ENCODE measurements around the gene SPEM3. TPM values are rescaled to one million over a fixed set of nuclear protein-coding genes. Genes with fewer than 3 reads are reported as not detected.

SPEM3 gene
- total and polyA plus RNA-seq, 2 of the 13 experiments (the other 11 are each of a cell fraction or from before 2014, with no cell fraction given) = not detected

DNA sequence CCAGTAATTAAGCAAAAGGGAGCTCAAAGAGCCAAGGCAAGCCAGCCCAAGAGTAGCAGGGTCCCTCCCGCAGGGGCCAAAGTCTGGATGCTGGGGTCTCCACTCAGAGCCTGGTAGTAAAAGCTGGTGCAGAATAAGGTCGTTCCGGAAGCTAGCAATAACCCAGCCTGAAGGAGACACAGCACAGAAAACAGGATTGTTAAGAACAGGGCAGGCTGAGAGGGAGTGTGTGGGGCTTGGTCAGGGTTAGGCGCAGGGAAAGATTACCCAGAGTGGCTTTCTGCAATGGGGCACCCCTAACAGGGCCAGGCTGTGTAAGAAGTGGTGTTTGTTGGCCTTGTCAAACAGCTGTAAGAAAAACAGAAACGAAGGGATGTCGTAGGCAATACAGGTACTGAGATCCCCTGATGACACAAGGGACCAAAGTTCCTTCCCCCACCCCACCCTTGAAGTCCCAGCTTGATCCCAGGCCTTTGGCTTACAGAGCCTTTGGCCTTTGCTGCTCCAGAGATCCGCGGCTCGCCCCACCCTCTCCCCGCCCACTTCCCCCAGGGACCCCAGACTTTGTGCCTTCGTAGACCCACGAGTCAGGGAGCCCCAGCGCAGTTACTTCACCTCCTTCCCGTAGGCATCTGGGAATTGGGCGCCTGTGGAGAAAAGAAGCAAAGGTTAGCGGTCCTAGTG is 25.5 kb upstream of the SPEM3 start (continued):
- TF ChIP-seq TBX2 (CRISPR knock-in tag; IDR thresholded peaks at IDR 0.05; ENCODE audit: borderline replicate concordance) (0 out of 2 replicates have a peak, but pooled peaks have one; percentile 9), ETV5 (CRISPR knock-in tag; IDR thresholded peaks at IDR 0.05; ENCODE audit: borderline replicate concordance) (peak; percentile 22; the same call in 1 of the 2 replicates), ZNF564 (CRISPR knock-in tag; IDR thresholded peaks at IDR 0.05) (peak; percentile 37; the same call in 1 of the 2 replicates), NR2F2 (IDR thresholded peaks at IDR 0.05; ENCODE audit: borderline replicate concordance, low read depth) (no peak; the same call in 1 of the 2 replicates), ZNF501 (CRISPR knock-in tag; IDR thresholded peaks at IDR 0.05) (0 out of 2 replicates have a peak, but pooled peaks have one; percentile 33), ZNF451 (CRISPR knock-in tag; IDR thresholded peaks at IDR 0.05) (0 out of 2 replicates have a peak, but pooled peaks have one; percentile 12), ZNF546 (CRISPR knock-in tag; conservative IDR thresholded peaks at IDR 0.05) (0 out of 2 replicates have a peak, but pooled peaks have one; percentile 10), RARA (CRISPR knock-in tag; IDR thresholded peaks at IDR 0.05) (peak; percentile 31; the same call in 1 of the 2 replicates), HNF4A (CRISPR knock-in tag; IDR thresholded peaks at IDR 0.05) (peak; percentile 87), PHF5A (CRISPR knock-in tag; IDR thresholded peaks at IDR 0.05; ENCODE audit: low read depth, unreplicated experiment) (peak; percentile 25), SP5 (CRISPR knock-in tag; IDR thresholded peaks at IDR 0.05; ENCODE audit: borderline replicate concordance, low read depth) (peak; percentile 80; the same call in 1 of the 2 replicates), ZNF678 (CRISPR knock-in tag; IDR thresholded peaks at IDR 0.05) (peak; percentile 60; the same call in 1 of the 2 replicates), SMYD3 (CRISPR knock-in tag; IDR thresholded peaks at IDR 0.05) (no peak), MXI1 (IDR thresholded peaks at IDR 0.05; ENCODE audit: borderline replicate concordance, low read depth, low read length) (peak; percentile 63; the same call in 1 of the 3 replicates)
- TF ChIP-seq, protein P1, sequence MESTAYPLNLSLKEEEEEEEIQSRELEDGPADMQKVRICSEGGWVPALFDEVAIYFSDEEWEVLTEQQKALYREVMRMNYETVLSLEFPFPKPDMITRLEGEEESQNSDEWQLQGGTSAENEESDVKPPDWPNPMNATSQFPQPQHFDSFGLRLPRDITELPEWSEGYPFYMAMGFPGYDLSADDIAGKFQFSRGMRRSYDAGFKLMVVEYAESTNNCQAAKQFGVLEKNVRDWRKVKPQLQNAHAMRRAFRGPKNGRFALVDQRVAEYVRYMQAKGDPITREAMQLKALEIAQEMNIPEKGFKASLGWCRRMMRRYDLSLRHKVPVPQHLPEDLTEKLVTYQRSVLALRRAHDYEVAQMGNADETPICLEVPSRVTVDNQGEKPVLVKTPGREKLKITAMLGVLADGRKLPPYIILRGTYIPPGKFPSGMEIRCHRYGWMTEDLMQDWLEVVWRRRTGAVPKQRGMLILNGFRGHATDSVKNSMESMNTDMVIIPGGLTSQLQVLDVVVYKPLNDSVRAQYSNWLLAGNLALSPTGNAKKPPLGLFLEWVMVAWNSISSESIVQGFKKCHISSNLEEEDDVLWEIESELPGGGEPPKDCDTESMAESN (CRISPR knock-in tag; conservative IDR thresholded peaks at IDR 0.05) = peak; percentile 44; the same call in 1 of the 2 replicates
- TF ChIP-seq, protein P2, sequence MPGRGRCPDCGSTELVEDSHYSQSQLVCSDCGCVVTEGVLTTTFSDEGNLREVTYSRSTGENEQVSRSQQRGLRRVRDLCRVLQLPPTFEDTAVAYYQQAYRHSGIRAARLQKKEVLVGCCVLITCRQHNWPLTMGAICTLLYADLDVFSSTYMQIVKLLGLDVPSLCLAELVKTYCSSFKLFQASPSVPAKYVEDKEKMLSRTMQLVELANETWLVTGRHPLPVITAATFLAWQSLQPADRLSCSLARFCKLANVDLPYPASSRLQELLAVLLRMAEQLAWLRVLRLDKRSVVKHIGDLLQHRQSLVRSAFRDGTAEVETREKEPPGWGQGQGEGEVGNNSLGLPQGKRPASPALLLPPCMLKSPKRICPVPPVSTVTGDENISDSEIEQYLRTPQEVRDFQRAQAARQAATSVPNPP (CRISPR knock-in tag; IDR thresholded peaks at IDR 0.05) = 0 out of 2 replicates have a peak, but pooled peaks have one; percentile 15
- TF ChIP-seq, protein P3, sequence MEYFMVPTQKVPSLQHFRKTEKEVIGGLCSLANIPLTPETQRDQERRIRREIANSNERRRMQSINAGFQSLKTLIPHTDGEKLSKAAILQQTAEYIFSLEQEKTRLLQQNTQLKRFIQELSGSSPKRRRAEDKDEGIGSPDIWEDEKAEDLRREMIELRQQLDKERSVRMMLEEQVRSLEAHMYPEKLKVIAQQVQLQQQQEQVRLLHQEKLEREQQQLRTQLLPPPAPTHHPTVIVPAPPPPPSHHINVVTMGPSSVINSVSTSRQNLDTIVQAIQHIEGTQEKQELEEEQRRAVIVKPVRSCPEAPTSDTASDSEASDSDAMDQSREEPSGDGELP (IDR thresholded peaks at IDR 0.05; ENCODE audit: borderline replicate concordance, low read depth) = peak; percentile 93
- TF ChIP-seq, protein P4, sequence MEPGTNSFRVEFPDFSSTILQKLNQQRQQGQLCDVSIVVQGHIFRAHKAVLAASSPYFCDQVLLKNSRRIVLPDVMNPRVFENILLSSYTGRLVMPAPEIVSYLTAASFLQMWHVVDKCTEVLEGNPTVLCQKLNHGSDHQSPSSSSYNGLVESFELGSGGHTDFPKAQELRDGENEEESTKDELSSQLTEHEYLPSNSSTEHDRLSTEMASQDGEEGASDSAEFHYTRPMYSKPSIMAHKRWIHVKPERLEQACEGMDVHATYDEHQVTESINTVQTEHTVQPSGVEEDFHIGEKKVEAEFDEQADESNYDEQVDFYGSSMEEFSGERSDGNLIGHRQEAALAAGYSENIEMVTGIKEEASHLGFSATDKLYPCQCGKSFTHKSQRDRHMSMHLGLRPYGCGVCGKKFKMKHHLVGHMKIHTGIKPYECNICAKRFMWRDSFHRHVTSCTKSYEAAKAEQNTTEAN (CRISPR knock-in tag; conservative IDR thresholded peaks at IDR 0.05) = no peak
- TF ChIP-seq, protein P5, sequence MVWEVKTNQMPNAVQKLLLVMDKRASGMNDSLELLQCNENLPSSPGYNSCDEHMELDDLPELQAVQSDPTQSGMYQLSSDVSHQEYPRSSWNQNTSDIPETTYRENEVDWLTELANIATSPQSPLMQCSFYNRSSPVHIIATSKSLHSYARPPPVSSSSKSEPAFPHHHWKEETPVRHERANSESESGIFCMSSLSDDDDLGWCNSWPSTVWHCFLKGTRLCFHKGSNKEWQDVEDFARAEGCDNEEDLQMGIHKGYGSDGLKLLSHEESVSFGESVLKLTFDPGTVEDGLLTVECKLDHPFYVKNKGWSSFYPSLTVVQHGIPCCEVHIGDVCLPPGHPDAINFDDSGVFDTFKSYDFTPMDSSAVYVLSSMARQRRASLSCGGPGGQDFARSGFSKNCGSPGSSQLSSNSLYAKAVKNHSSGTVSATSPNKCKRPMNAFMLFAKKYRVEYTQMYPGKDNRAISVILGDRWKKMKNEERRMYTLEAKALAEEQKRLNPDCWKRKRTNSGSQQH (CRISPR knock-in tag; IDR thresholded peaks at IDR 0.05; ENCODE audit: low read depth) = 0 out of 2 replicates have a peak, but pooled peaks have one; percentile 43
- TF ChIP-seq, protein P6, sequence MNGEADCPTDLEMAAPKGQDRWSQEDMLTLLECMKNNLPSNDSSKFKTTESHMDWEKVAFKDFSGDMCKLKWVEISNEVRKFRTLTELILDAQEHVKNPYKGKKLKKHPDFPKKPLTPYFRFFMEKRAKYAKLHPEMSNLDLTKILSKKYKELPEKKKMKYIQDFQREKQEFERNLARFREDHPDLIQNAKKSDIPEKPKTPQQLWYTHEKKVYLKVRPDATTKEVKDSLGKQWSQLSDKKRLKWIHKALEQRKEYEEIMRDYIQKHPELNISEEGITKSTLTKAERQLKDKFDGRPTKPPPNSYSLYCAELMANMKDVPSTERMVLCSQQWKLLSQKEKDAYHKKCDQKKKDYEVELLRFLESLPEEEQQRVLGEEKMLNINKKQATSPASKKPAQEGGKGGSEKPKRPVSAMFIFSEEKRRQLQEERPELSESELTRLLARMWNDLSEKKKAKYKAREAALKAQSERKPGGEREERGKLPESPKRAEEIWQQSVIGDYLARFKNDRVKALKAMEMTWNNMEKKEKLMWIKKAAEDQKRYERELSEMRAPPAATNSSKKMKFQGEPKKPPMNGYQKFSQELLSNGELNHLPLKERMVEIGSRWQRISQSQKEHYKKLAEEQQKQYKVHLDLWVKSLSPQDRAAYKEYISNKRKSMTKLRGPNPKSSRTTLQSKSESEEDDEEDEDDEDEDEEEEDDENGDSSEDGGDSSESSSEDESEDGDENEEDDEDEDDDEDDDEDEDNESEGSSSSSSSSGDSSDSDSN (CRISPR knock-in tag; IDR thresholded peaks at IDR 0.05) = peak; percentile 61

Data from HepG2 (cell line).